K562 (cell line): ENCODE results near the gene CAVIN1.

ENCODE experiments used
- ARHGAP35 ChIP-seq: fragments of 450-650 bp; IDR thresholded peaks from 2 replicates; pipeline ENCODE4 v1.6.1; 2018; ENCODE audit not compliant: partially characterized antibody
- PTBP1 ChIP-seq: fragments of 200-400 bp; formaldehyde crosslinking; IDR thresholded peaks from 2 replicates; pipeline ENCODE4 v1.6.1; 2017; ENCODE audit warnings: low read depth, low read length
- REST ChIP-seq, 2 experiments: fragments of 450-650 bp; formaldehyde crosslinking in 1 of 2; IDR thresholded peaks; 2 replicates each; pipeline versions ENCODE4 v1.4.0 to v1.6.1; 2014 to 2020; ENCODE audit warnings: mild to moderate bottlenecking in 2 of 2, borderline replicate concordance in 1 of 2, low read depth in 1 of 2
- RHOXF2B ChIP-seq: fragments of 250-450 bp; sonication (Bioruptor Pico); conservative IDR thresholded peaks from 2 replicates; pipeline ENCODE4 v1.5.1; 2021
- TAF1 ChIP-seq: IDR thresholded peaks from 2 replicates; pipeline ENCODE4 v1.6.1; 2011; ENCODE audit warnings: mild to moderate bottlenecking, low read length, moderate library complexity; ENCODE audit not compliant: insufficient read depth, control insufficient read depth, severe bottlenecking; ENCODE audit errors: extremely low read depth
- ZNF140 ChIP-seq: fragments of 250-450 bp; sonication (Bioruptor Pico); IDR thresholded peaks from 2 replicates; pipeline ENCODE4 v1.8.0; 2021; ENCODE audit warnings: moderate library complexity, mild to moderate bottlenecking, inconsistent platforms
- ZZZ3 ChIP-seq: fragments of 450-650 bp; IDR thresholded peaks from 2 replicates; pipeline ENCODE4 v1.6.1; 2016; ENCODE audit warnings: antibody characterized with exemption, mild to moderate bottlenecking, moderate library complexity
- TF ChIP-seq, protein P1 (sequence below): fragments of 250-450 bp; sonication (Bioruptor Pico); IDR thresholded peaks from 2 replicates; pipeline ENCODE4 v1.5.0; 2021
- TF ChIP-seq, protein P2 (sequence below): fragments of 450-650 bp; formaldehyde crosslinking; IDR thresholded peaks from 2 replicates; pipeline ENCODE4 v1.4.0; 2022; ENCODE audit warnings: mild to moderate bottlenecking, moderate library complexity
- TF ChIP-seq, protein P3 (sequence below), 2 experiments: fragments of 450-650 bp; conservative IDR thresholded peaks; 2 replicates each; pipeline ENCODE4 v1.6.1; 2017; ENCODE audit warnings: mild to moderate bottlenecking in 2 of 2, moderate library complexity in 2 of 2
- TF ChIP-seq, protein P4 (sequence below): fragments of 250-450 bp; sonication (Bioruptor Pico); IDR thresholded peaks from 2 replicates; pipeline ENCODE4 v1.8.0; 2021; ENCODE audit warnings: borderline replicate concordance, mild to moderate bottlenecking, moderate library complexity; ENCODE audit not compliant: poor library complexity, severe bottlenecking
- TF ChIP-seq, protein P5 (sequence below), 3 experiments: IDR thresholded peaks in 2 of 3; conservative IDR thresholded peaks in 1 of 3; 2 replicates each; pipeline ENCODE4 v1.5.1; 2011 to 2012; ENCODE audit warnings: low read length in 3 of 3, mild to moderate bottlenecking in 3 of 3, control low read depth in 2 of 3, improper control_type of control experiment in 1 of 3, inconsistent platforms in 1 of 3, low read depth in 1 of 3, mixed read lengths in 1 of 3, moderate library complexity in 1 of 3; ENCODE audit not compliant: insufficient read depth in 2 of 3
- TF ChIP-seq, protein P6 (sequence below): fragments of 450-650 bp; IDR thresholded peaks from 2 replicates; pipeline ENCODE4 v1.6.1; 2016; ENCODE audit warnings: borderline replicate concordance

GRCh38 chr17:42421507-42422338, 1.3 kb downstream of the CAVIN1 start:
- TF ChIP-seq, protein P1, sequence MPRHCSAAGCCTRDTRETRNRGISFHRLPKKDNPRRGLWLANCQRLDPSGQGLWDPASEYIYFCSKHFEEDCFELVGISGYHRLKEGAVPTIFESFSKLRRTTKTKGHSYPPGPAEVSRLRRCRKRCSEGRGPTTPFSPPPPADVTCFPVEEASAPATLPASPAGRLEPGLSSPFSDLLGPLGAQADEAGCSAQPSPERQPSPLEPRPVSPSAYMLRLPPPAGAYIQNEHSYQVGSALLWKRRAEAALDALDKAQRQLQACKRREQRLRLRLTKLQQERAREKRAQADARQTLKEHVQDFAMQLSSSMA (CRISPR knock-in tag): no peak
- no peak for TF ChIP-seq ARHGAP35
- TF ChIP-seq, protein P2, sequence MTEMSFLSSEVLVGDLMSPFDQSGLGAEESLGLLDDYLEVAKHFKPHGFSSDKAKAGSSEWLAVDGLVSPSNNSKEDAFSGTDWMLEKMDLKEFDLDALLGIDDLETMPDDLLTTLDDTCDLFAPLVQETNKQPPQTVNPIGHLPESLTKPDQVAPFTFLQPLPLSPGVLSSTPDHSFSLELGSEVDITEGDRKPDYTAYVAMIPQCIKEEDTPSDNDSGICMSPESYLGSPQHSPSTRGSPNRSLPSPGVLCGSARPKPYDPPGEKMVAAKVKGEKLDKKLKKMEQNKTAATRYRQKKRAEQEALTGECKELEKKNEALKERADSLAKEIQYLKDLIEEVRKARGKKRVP (CRISPR knock-in tag): no peak
- TF ChIP-seq, protein P3, sequence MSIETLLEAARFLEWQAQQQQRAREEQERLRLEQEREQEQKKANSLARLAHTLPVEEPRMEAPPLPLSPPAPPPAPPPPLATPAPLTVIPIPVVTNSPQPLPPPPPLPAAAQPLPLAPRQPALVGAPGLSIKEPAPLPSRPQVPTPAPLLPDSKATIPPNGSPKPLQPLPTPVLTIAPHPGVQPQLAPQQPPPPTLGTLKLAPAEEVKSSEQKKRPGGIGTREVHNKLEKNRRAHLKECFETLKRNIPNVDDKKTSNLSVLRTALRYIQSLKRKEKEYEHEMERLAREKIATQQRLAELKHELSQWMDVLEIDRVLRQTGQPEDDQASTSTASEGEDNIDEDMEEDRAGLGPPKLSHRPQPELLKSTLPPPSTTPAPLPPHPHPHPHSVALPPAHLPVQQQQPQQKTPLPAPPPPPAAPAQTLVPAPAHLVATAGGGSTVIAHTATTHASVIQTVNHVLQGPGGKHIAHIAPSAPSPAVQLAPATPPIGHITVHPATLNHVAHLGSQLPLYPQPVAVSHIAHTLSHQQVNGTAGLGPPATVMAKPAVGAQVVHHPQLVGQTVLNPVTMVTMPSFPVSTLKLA (conservative IDR thresholded peaks at IDR 0.05): peak in 1 of 2 experiments; percentile 18; a peak in 1 of 4 replicates
- TF ChIP-seq RHOXF2B (CRISPR knock-in tag): no peak
- TF ChIP-seq TAF1: peak; percentile 37
- no peak for TF ChIP-seq ZZZ3
- TF ChIP-seq PTBP1: no peak
- no peak for TF ChIP-seq ZNF140 (CRISPR knock-in tag)
- TF ChIP-seq, protein P4, sequence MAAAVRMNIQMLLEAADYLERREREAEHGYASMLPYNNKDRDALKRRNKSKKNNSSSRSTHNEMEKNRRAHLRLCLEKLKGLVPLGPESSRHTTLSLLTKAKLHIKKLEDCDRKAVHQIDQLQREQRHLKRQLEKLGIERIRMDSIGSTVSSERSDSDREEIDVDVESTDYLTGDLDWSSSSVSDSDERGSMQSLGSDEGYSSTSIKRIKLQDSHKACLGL (CRISPR knock-in tag): no peak
- TF ChIP-seq REST (IDR thresholded peaks at IDR 0.05; ENCODE audit: borderline replicate concordance): no peak
- TF ChIP-seq REST (CRISPR knock-in tag; IDR thresholded peaks at IDR 0.05; ENCODE audit: low read depth): no peak
- TF ChIP-seq, protein P5, sequence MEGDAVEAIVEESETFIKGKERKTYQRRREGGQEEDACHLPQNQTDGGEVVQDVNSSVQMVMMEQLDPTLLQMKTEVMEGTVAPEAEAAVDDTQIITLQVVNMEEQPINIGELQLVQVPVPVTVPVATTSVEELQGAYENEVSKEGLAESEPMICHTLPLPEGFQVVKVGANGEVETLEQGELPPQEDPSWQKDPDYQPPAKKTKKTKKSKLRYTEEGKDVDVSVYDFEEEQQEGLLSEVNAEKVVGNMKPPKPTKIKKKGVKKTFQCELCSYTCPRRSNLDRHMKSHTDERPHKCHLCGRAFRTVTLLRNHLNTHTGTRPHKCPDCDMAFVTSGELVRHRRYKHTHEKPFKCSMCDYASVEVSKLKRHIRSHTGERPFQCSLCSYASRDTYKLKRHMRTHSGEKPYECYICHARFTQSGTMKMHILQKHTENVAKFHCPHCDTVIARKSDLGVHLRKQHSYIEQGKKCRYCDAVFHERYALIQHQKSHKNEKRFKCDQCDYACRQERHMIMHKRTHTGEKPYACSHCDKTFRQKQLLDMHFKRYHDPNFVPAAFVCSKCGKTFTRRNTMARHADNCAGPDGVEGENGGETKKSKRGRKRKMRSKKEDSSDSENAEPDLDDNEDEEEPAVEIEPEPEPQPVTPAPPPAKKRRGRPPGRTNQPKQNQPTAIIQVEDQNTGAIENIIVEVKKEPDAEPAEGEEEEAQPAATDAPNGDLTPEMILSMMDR (IDR thresholded peaks at IDR 0.05 in 2 of 3, conservative IDR thresholded peaks at IDR 0.05 in 1 of 3; ENCODE audit: insufficient read depth in 2 of 3, low read depth in 1 of 3, low read length in 3 of 3): no peak
- TF ChIP-seq, protein P6, sequence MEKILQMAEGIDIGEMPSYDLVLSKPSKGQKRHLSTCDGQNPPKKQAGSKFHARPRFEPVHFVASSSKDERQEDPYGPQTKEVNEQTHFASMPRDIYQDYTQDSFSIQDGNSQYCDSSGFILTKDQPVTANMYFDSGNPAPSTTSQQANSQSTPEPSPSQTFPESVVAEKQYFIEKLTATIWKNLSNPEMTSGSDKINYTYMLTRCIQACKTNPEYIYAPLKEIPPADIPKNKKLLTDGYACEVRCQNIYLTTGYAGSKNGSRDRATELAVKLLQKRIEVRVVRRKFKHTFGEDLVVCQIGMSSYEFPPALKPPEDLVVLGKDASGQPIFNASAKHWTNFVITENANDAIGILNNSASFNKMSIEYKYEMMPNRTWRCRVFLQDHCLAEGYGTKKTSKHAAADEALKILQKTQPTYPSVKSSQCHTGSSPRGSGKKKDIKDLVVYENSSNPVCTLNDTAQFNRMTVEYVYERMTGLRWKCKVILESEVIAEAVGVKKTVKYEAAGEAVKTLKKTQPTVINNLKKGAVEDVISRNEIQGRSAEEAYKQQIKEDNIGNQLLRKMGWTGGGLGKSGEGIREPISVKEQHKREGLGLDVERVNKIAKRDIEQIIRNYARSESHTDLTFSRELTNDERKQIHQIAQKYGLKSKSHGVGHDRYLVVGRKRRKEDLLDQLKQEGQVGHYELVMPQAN: no peak
